DOHH2 (cell line): ENCODE results near the gene ACSF3.

Experiments
- H3F3A ChIP-seq: fragments of 200-600 bp; sonication (generic), shearing (Covaris generic); 2 replicates; pipeline ENCODE4 v1.6.0; 2016; ENCODE audit warnings: antibody characterized with exemption, mild to moderate bottlenecking; ENCODE audit not compliant: control insufficient read depth, insufficient read depth
- H3K27ac ChIP-seq: fragments of 200-600 bp; sonication (generic); 2 replicates; pipeline ENCODE4 v1.5.1; 2014; ENCODE audit warnings: low read depth, mild to moderate bottlenecking, low read length, moderate library complexity
- H3K27me3 ChIP-seq: fragments of 200-600 bp; sonication (generic); 2 replicates; pipeline ENCODE4 v1.6.1; 2014; ENCODE audit warnings: mild to moderate bottlenecking, low read length, mixed read lengths; ENCODE audit not compliant: control insufficient read depth
- H3K36me3 ChIP-seq: fragments of 200-600 bp; sonication (generic); 2 replicates; pipeline ENCODE4 v1.6.1; 2014; ENCODE audit warnings: mild to moderate bottlenecking, low read length, moderate library complexity, mixed read lengths; ENCODE audit not compliant: control insufficient read depth
- H3K4me1 ChIP-seq: fragments of 200-600 bp; sonication (generic); 2 replicates; pipeline ENCODE4 v1.6.1; 2014; ENCODE audit warnings: mild to moderate bottlenecking, low read length, mixed read lengths; ENCODE audit not compliant: control insufficient read depth
- H3K4me2 ChIP-seq: fragments of 200-600 bp; sonication (generic); 2 replicates; pipeline ENCODE4 v1.6.0; 2014; ENCODE audit warnings: mild to moderate bottlenecking, low read length, moderate library complexity
- H3K4me3 ChIP-seq: fragments of 200-600 bp; sonication (generic); 2 replicates; pipeline ENCODE4 v1.5.1; 2014; ENCODE audit warnings: mild to moderate bottlenecking, low read length, mixed read lengths
- H3K79me2 ChIP-seq: fragments of 200-600 bp; sonication (generic); 2 replicates; pipeline ENCODE4 v1.6.1; 2014; ENCODE audit warnings: mild to moderate bottlenecking, low read length, mixed read lengths; ENCODE audit not compliant: control insufficient read depth
- H3K9me2 ChIP-seq: fragments of 200-600 bp; sonication (generic); replicated peaks from 2 replicates; pipeline ENCODE4 v1.6.1; 2014; ENCODE audit warnings: mild to moderate bottlenecking, low read length, mixed read lengths; ENCODE audit not compliant: control insufficient read depth
- H3K9me3 ChIP-seq: fragments of 200-600 bp; sonication (generic); 2 replicates; pipeline ENCODE4 v1.6.1; 2014; ENCODE audit warnings: antibody characterized with exemption, low read length, mixed read lengths; ENCODE audit not compliant: control insufficient read depth, insufficient read depth
- H4K20me1 ChIP-seq: fragments of 200-600 bp; sonication (generic); 2 replicates; pipeline ENCODE4 v1.6.0; 2014; ENCODE audit warnings: low read depth, mild to moderate bottlenecking, antibody characterized with exemption, low read length, moderate library complexity; ENCODE audit not compliant: control insufficient read depth, insufficient read depth
- EZH2phosphoT487 ChIP-seq: fragments of 200-600 bp; sonication (generic); IDR thresholded peaks from 2 replicates; pipeline ENCODE4 v1.6.1; 2017; ENCODE audit warnings: borderline replicate concordance, mild to moderate bottlenecking, antibody characterized with exemption, low read length, moderate library complexity, mixed read lengths
- TF ChIP-seq, protein P1 (sequence below): fragments of 200-600 bp; sonication (generic); IDR thresholded peaks from one replicate; pipeline ENCODE4 v1.5.1; 2014; ENCODE audit warnings: antibody characterized with exemption, mild to moderate bottlenecking, low read depth, low read length; ENCODE audit not compliant: poor library complexity, severe bottlenecking

Gene ACSF3

DNA sequence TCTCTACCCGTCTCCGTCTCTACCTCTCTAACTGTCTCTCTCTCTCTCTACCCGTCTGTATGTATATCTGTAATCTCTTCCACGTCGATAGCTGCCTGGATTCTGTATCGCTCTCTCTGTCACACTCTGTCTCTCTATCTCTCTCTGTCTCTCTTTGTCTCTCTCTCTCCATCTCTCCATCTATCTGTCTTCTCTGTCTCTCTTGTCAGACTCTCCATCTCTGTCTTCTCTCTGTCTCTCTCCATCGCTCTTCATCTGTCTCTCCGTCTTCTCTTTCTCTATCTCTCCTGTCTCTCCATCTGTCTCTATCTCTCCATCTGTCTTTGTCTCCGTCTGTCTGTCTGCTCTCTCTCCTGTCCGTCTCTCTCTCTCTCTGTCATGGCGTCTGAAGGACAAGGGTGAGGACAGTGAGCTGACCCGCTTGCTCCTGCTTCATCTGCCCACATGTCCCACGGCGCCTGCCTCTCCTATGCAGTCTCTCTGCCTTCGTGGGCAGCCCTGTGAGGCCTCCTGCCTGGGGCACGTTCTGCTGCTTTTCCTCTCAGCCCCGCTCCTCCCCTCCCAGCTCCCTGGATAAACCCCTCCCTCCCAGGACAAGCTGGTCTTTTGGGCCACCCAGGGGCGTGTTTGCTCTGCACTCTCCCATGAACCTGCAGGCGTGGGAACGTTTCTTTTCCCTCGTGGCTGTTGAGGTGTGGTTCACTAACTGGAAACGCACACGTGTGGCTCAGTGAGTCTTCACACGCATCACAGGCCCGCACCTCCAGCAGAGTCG, 18.9 kb downstream of the ACSF3 start:
- H3K4me3 ChIP-seq = peak overlapping the region; percentile 69
- H4K20me1 ChIP-seq = no peaks in the 10 kb centered on the region
- H3K36me3 ChIP-seq = peaks cover 76% of the 10 kb centered on the region
- H3K27me3 ChIP-seq = no peaks in the 10 kb centered on the region
- peak overlapping the region; percentile 78 for H3K4me2 ChIP-seq
- peak overlapping the region; percentile 93 for H3K27ac ChIP-seq
- peaks cover 62% of the 10 kb centered on the region for H3K4me1 ChIP-seq
- no peaks in the 10 kb centered on the region for H3K9me2 ChIP-seq
- H3K9me3 ChIP-seq = no peaks in the 10 kb centered on the region
- TF ChIP-seq, protein P1, sequence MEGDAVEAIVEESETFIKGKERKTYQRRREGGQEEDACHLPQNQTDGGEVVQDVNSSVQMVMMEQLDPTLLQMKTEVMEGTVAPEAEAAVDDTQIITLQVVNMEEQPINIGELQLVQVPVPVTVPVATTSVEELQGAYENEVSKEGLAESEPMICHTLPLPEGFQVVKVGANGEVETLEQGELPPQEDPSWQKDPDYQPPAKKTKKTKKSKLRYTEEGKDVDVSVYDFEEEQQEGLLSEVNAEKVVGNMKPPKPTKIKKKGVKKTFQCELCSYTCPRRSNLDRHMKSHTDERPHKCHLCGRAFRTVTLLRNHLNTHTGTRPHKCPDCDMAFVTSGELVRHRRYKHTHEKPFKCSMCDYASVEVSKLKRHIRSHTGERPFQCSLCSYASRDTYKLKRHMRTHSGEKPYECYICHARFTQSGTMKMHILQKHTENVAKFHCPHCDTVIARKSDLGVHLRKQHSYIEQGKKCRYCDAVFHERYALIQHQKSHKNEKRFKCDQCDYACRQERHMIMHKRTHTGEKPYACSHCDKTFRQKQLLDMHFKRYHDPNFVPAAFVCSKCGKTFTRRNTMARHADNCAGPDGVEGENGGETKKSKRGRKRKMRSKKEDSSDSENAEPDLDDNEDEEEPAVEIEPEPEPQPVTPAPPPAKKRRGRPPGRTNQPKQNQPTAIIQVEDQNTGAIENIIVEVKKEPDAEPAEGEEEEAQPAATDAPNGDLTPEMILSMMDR = no peak
- TF ChIP-seq EZH2phosphoT487 = no peak
- H3K79me2 ChIP-seq = peaks cover 66% of the 10 kb centered on the region
- peaks cover 47% of the 10 kb centered on the region for H3F3A ChIP-seq

- TF ChIP-seq, protein P1 = no peak
- TF ChIP-seq EZH2phosphoT487 = no peak
- peaks cover 47% of the 10 kb centered on the region for H3F3A ChIP-seq
- H3K4me2 ChIP-seq = peak overlapping the region; percentile 78
Observed at GRCh38 chr16:89113152-89113547, 19.5 kb downstream of the ACSF3 start.

DNA sequence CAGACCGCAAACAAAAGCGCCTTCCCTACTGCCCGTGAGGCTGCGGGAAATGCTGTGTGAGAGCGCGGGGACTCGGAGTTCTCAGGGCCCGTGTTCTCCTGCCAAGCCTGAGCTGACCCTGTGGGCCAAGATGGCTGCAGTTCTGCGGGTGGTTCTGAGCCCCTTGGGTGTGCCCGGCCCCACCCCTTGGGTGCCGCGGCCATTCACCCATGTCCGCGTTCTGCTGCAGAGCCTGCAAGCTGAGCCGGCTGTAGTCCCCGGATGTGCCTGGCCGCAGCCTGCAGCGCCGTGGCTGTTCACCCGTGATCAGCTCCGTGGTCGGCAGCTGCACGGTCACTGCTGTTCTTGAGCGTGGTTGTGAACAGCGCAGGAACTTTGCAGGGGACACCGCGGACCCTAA, 20.0 kb downstream of the ACSF3 start:
- H3K36me3 ChIP-seq = peaks cover 78% of the 10 kb centered on the region
- H3F3A ChIP-seq = peaks cover 47% of the 10 kb centered on the region
- H3K4me3 ChIP-seq = peak overlapping the region; percentile 69
- TF ChIP-seq, protein P1 = no peak
- H3K79me2 ChIP-seq = peaks cover 65% of the 10 kb centered on the region
- H3K4me1 ChIP-seq = peaks cover 62% of the 10 kb centered on the region
- H3K4me2 ChIP-seq = peak overlapping the region; percentile 78
- H3K9me3 ChIP-seq = no peaks in the 10 kb centered on the region
- no peaks in the 10 kb centered on the region for H3K27me3 ChIP-seq
- no peaks in the 10 kb centered on the region for H4K20me1 ChIP-seq
- H3K27ac ChIP-seq = peak overlapping the region; percentile 93
- H3K9me2 ChIP-seq = no peaks in the 10 kb centered on the region

More at GRCh38 chr16:89113152-89113547, 19.5 kb downstream of the ACSF3 start:
- Histone ChIP-seq H3K9me2 (no peaks in the 10 kb centered on the region), H3K9me3 (no peaks in the 10 kb centered on the region), H3K36me3 (peaks cover 78% of the 10 kb centered on the region), H3K79me2 (peaks cover 66% of the 10 kb centered on the region), H3K27ac (peak overlapping the region; percentile 93), H3K4me1 (peaks cover 62% of the 10 kb centered on the region), H4K20me1 (no peaks in the 10 kb centered on the region), H3K27me3 (no peaks in the 10 kb centered on the region), H3K4me3 (peak overlapping the region; percentile 69)
